K562 (cell line): ENCODE measurements around the gene BPHL. TPM values are rescaled to one million over a fixed set of nuclear protein-coding genes. Genes with fewer than 3 reads are reported as not detected.
"Not testable (repeated sequence)": the region's sequence is repeated elsewhere in the genome, so short reads cannot be mapped to it uniquely, and the experiment has no call there.

Experiments
- ATF3 ChIP-seq, 2 experiments: fragments of 450-650 bp in 1 of 2; sonication (generic) in 1 of 2; formaldehyde crosslinking in 1 of 2; IDR thresholded peaks in 1 of 2; conservative IDR thresholded peaks in 1 of 2; 2 replicates each; pipeline versions ENCODE4 v1.6.1 to v1.8.1; 2016 to 2023; ENCODE audit warnings: mild to moderate bottlenecking in 2 of 2, moderate library complexity in 2 of 2, inconsistent platforms in 1 of 2, missing genetic modification reagents in 1 of 2
- EP300 ChIP-seq: IDR thresholded peaks from 2 replicates; pipeline ENCODE4 v1.6.1; 2012; ENCODE audit warnings: low read length, improper control_type of control experiment
- MGA ChIP-seq: fragments of 450-650 bp; IDR thresholded peaks from 2 replicates; pipeline ENCODE4 v1.6.1; 2016; ENCODE audit warnings: mild to moderate bottlenecking, moderate library complexity
- NFYB ChIP-seq: IDR thresholded peaks from 2 replicates; pipeline ENCODE4 v1.6.1; 2011; ENCODE audit warnings: mild to moderate bottlenecking, moderate library complexity; ENCODE audit not compliant: insufficient read length; ENCODE audit errors: extremely low read depth
- PKNOX1 ChIP-seq: fragments of 450-650 bp; IDR thresholded peaks from 2 replicates; pipeline ENCODE4 v1.6.1; 2016
- PRDM10 ChIP-seq: fragments of 450-650 bp; IDR thresholded peaks from 2 replicates; pipeline ENCODE4 v1.6.1; 2018; ENCODE audit not compliant: partially characterized antibody
- THRAP3 ChIP-seq: fragments of 450-650 bp; IDR thresholded peaks from 2 replicates; pipeline ENCODE4 v1.6.1; 2016; ENCODE audit warnings: mild to moderate bottlenecking, inconsistent platforms, borderline replicate concordance
- TRIM24 ChIP-seq, 2 experiments: fragments of 450-650 bp; IDR thresholded peaks; 2 replicates each; pipeline ENCODE4 v1.6.1; 2016
- polyA plus RNA-seq, 8 experiments: library from polyadenylated mRNA; depleted of rRNA in 4 of 8; stranded (reverse) in 5 of 8; unstranded in 3 of 8; fragments of >200 nt; fragmentation: Nextera tagmentation in 2 of 8; fragmentation: Illumina TruSeq in 1 of 8; extraction: Ambion mirVana in 2 of 8; extraction: Trizol in 1 of 8; gene quantifications; 2 replicates each; pipeline versions ENCODE4 v1.2.1 to v1.2.3, GENCODE V29; 2011 to 2014; ENCODE audit warnings: inconsistent platforms in 1 of 8, missing spikeins in 1 of 8
- total RNA-seq, 7 experiments: library from RNA; depleted of rRNA in 6 of 7; stranded (reverse); fragments of >200 nt in 6 of 7; fragmentation: Illumina TruSeq in 2 of 7; extraction: Trizol in 2 of 7; gene quantifications; 2 replicates each; pipeline versions ENCODE4 v1.2.1 to v1.2.3, GENCODE V29; 2011 to 2021; ENCODE audit warnings: low replicate concordance in 1 of 7

Gene BPHL
- total and polyA plus RNA-seq, 9 of the 15 experiments (the other 6 are each of a cell fraction or from before 2014, with no cell fraction given): 3.5 to 17.4 (median 8.2) TPM

- peak; percentile 39; the same call in 1 of the 2 replicates for TF ChIP-seq MGA
- peak; percentile 56; the same call in 1 of the 2 replicates for TF ChIP-seq THRAP3
- peak; percentile 91 for TF ChIP-seq PRDM10
- TF ChIP-seq PKNOX1: peak; percentile 60
- peak; percentile 23; the same call in 1 of the 2 replicates for TF ChIP-seq EP300
- TF ChIP-seq ATF3 (IDR thresholded peaks at IDR 0.05): 0 out of 2 replicates have a peak, but pooled peaks have one; percentile 33
- not testable (repeated sequence) for TF ChIP-seq ATF3 (CRISPR knock-in tag; conservative IDR thresholded peaks at IDR 0.05)
- TF ChIP-seq NFYB: peak; percentile 77
- TF ChIP-seq TRIM24 (IDR thresholded peaks at IDR 0.05): peak; percentile 38 to 39; a peak in 2 of 4 replicates
These were observed 53.0 kb downstream of the BPHL start (continued) for GRCh38 chr6:3171313-3172175.
